Breast epithelium (tissue), 3 donors: ENCODE data around the gene S100G.
"Not testable (repeated sequence)": the region's sequence is repeated elsewhere in the genome, so short reads cannot be mapped to it uniquely, and the experiment has no call there.

ENCODE experiments used
- POLR2A ChIP-seq: fragments of 450-650 bp; IDR thresholded peaks from one replicate; pipeline ENCODE4 v1.6.1; 2016; ENCODE audit warnings: antibody characterized with exemption, mild to moderate bottlenecking, moderate library complexity
- POLR2AphosphoS5 ChIP-seq, 3 donors: sonication (generic); formaldehyde crosslinking; IDR thresholded peaks; one replicate each; pipeline ENCODE4 v1.6.1; 2017; ENCODE audit warnings: antibody characterized with exemption in 3 of 3
- TF ChIP-seq, protein P1 (sequence below), 3 donors: fragments of 450-650 bp; IDR thresholded peaks; one replicate each; pipeline ENCODE4 v1.5.1; 2016 to 2017; ENCODE audit warnings: antibody characterized with exemption in 3 of 3, mild to moderate bottlenecking in 3 of 3, moderate library complexity in 3 of 3

- TF ChIP-seq, protein P1, sequence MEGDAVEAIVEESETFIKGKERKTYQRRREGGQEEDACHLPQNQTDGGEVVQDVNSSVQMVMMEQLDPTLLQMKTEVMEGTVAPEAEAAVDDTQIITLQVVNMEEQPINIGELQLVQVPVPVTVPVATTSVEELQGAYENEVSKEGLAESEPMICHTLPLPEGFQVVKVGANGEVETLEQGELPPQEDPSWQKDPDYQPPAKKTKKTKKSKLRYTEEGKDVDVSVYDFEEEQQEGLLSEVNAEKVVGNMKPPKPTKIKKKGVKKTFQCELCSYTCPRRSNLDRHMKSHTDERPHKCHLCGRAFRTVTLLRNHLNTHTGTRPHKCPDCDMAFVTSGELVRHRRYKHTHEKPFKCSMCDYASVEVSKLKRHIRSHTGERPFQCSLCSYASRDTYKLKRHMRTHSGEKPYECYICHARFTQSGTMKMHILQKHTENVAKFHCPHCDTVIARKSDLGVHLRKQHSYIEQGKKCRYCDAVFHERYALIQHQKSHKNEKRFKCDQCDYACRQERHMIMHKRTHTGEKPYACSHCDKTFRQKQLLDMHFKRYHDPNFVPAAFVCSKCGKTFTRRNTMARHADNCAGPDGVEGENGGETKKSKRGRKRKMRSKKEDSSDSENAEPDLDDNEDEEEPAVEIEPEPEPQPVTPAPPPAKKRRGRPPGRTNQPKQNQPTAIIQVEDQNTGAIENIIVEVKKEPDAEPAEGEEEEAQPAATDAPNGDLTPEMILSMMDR (IDR thresholded peaks at IDR 0.05), result not testable (repeated sequence)
- not testable (repeated sequence) for TF ChIP-seq POLR2A; POLR2AphosphoS5 (IDR thresholded peaks at IDR 0.05)
These were observed 46.7 kb upstream of the S100G start for GRCh38 chrX:16603235-16603634.
